Stimulated activated memory B cell treated with anti-CD40 and anti-IgM and Interleukin-4, amounts not matched to agents 10 μg/mL and 1 μg/mL and 100 μg/mL, for 72 hours (primary cell): ENCODE data around the gene ACSM2A.
"Not testable (repeated sequence)": the region's sequence is repeated elsewhere in the genome, so short reads cannot be mapped to it uniquely, and the experiment has no call there.

Experiments used
- ATAC-seq: fragments of 150-1000 bp; cut with Tn5 transposase; 2 replicates; pipeline ENCODE4 v1.10.0; 2021
- H3K27ac Mint-ChIP-seq: one replicate; pipeline ENCODE4 v1.8.0; 2022; ENCODE audit warnings: mild to moderate bottlenecking, mixed read lengths
- H3K27me3 Mint-ChIP-seq: one replicate; pipeline ENCODE4 v1.8.0; 2022; ENCODE audit warnings: mixed read lengths
- H3K36me3 Mint-ChIP-seq: one replicate; pipeline ENCODE4 v1.8.0; 2022; ENCODE audit warnings: mixed read lengths
- H3K4me1 Mint-ChIP-seq: one replicate; pipeline ENCODE4 v1.8.0; 2022; ENCODE audit warnings: mixed read lengths
- H3K4me3 Mint-ChIP-seq: one replicate; pipeline ENCODE4 v1.8.0; 2022; ENCODE audit warnings: mild to moderate bottlenecking, moderate library complexity, mixed read lengths
- H3K9me3 Mint-ChIP-seq: one replicate; pipeline ENCODE4 v1.8.0; 2022; ENCODE audit warnings: mixed read lengths

Gene ACSM2A

GRCh38 chr16:20438950-20439349, 12.4 kb upstream of the ACSM2A start:
- not testable (repeated sequence) for H3K27ac Mint-ChIP-seq, H3K4me3 Mint-ChIP-seq, H3K36me3 Mint-ChIP-seq, H3K9me3 Mint-ChIP-seq, H3K4me1 Mint-ChIP-seq, ATAC-seq, H3K27me3 Mint-ChIP-seq

- H3K27me3 Mint-ChIP-seq, H3K4me3 Mint-ChIP-seq, H3K27ac Mint-ChIP-seq, H3K9me3 Mint-ChIP-seq, H3K4me1 Mint-ChIP-seq, ATAC-seq, H3K36me3 Mint-ChIP-seq: not testable (repeated sequence)
Observed at GRCh38 chr16:20439820-20440231, 11.5 kb upstream of the ACSM2A start.

- H3K4me1 Mint-ChIP-seq, H3K27ac Mint-ChIP-seq, ATAC-seq, H3K27me3 Mint-ChIP-seq, H3K4me3 Mint-ChIP-seq, H3K36me3 Mint-ChIP-seq, H3K9me3 Mint-ChIP-seq: not testable (repeated sequence)
Observed at GRCh38 chr16:20440731-20441130, 10.6 kb upstream of the ACSM2A start.

- Mint-ChIP-seq H3K36me3 (no peaks in the 10 kb centered on the region), H3K4me1 (no peaks in the 10 kb centered on the region), H3K4me3 (no peak overlapping the region), H3K9me3 (no peaks in the 10 kb centered on the region), H3K27ac (no peak overlapping the region), H3K27me3 (peaks cover 1% of the 10 kb centered on the region)
- no peak for ATAC-seq
Observed at GRCh38 chr16:20441191-20441590, 10.1 kb upstream of the ACSM2A start.

GRCh38 chr16:20441859-20442258, 9.5 kb upstream of the ACSM2A start:
- not testable (repeated sequence) for H3K36me3 Mint-ChIP-seq, H3K27me3 Mint-ChIP-seq, H3K4me1 Mint-ChIP-seq

GRCh38 chr16:20446652-20447393, 4.5 kb upstream of the ACSM2A start:
- not testable (repeated sequence) for H3K9me3 Mint-ChIP-seq, H3K4me3 Mint-ChIP-seq, H3K27ac Mint-ChIP-seq

More at GRCh38 chr16:20441859-20442258, 9.5 kb upstream of the ACSM2A start:
- H3K4me3 Mint-ChIP-seq, H3K9me3 Mint-ChIP-seq, ATAC-seq, H3K27ac Mint-ChIP-seq: not testable (repeated sequence)

GRCh38 chr16:20453633-20454032, 2.3 kb downstream of the ACSM2A start:
- H3K27me3 Mint-ChIP-seq, H3K9me3 Mint-ChIP-seq, H3K4me1 Mint-ChIP-seq, H3K4me3 Mint-ChIP-seq, H3K27ac Mint-ChIP-seq, ATAC-seq, H3K36me3 Mint-ChIP-seq: not testable (repeated sequence)

More at GRCh38 chr16:20446652-20447393, 4.5 kb upstream of the ACSM2A start:
- H3K27me3 Mint-ChIP-seq, ATAC-seq, H3K36me3 Mint-ChIP-seq, H3K4me1 Mint-ChIP-seq: not testable (repeated sequence)

GRCh38 chr16:20459227-20459626, 7.9 kb downstream of the ACSM2A start:
- ATAC-seq, H3K9me3 Mint-ChIP-seq, H3K27ac Mint-ChIP-seq, H3K4me3 Mint-ChIP-seq, H3K4me1 Mint-ChIP-seq, H3K27me3 Mint-ChIP-seq, H3K36me3 Mint-ChIP-seq: not testable (repeated sequence)

- not testable (repeated sequence) for H3K27me3 Mint-ChIP-seq, ATAC-seq, H3K36me3 Mint-ChIP-seq, H3K4me1 Mint-ChIP-seq, H3K27ac Mint-ChIP-seq, H3K4me3 Mint-ChIP-seq
- peaks cover 13% of the 10 kb centered on the region for H3K9me3 Mint-ChIP-seq
Observed at GRCh38 chr16:20460313-20460712, 9.0 kb downstream of the ACSM2A start.

- H3K4me1 Mint-ChIP-seq, H3K27ac Mint-ChIP-seq, ATAC-seq, H3K36me3 Mint-ChIP-seq, H3K4me3 Mint-ChIP-seq: not testable (repeated sequence)
- peaks cover 15% of the 10 kb centered on the region for H3K27me3 Mint-ChIP-seq
- peaks cover 12% of the 10 kb centered on the region for H3K9me3 Mint-ChIP-seq
Observed at GRCh38 chr16:20468954-20469353, 17.6 kb downstream of the ACSM2A start.

GRCh38 chr16:20469930-20470329, 18.6 kb downstream of the ACSM2A start:
- not testable (repeated sequence) for ATAC-seq, H3K4me3 Mint-ChIP-seq, H3K4me1 Mint-ChIP-seq, H3K9me3 Mint-ChIP-seq, H3K36me3 Mint-ChIP-seq, H3K27ac Mint-ChIP-seq
- peaks cover 19% of the 10 kb centered on the region for H3K27me3 Mint-ChIP-seq

- not testable (repeated sequence) for H3K4me3 Mint-ChIP-seq, ATAC-seq, H3K36me3 Mint-ChIP-seq, H3K9me3 Mint-ChIP-seq, H3K4me1 Mint-ChIP-seq, H3K27ac Mint-ChIP-seq
- peaks cover 19% of the 10 kb centered on the region for H3K27me3 Mint-ChIP-seq
Observed at GRCh38 chr16:20470732-20471131, 19.4 kb downstream of the ACSM2A start.

- H3K4me1 Mint-ChIP-seq, ATAC-seq: not testable (repeated sequence)
Observed at GRCh38 chr16:20477188-20477744, 25.9 kb downstream of the ACSM2A start.

GRCh38 chr16:20483989-20484388, 32.7 kb downstream of the ACSM2A start:
- H3K9me3 Mint-ChIP-seq, H3K36me3 Mint-ChIP-seq, H3K27ac Mint-ChIP-seq: not testable (repeated sequence)

More at GRCh38 chr16:20477188-20477744, 25.9 kb downstream of the ACSM2A start:
- not testable (repeated sequence) for H3K27ac Mint-ChIP-seq, H3K4me3 Mint-ChIP-seq, H3K36me3 Mint-ChIP-seq, H3K9me3 Mint-ChIP-seq
- peaks cover 17% of the 10 kb centered on the region for H3K27me3 Mint-ChIP-seq

GRCh38 chr16:20484726-20485125, 33.4 kb downstream of the ACSM2A start:
- H3K36me3 Mint-ChIP-seq: no peaks in the 10 kb centered on the region
- H3K9me3 Mint-ChIP-seq: no peaks in the 10 kb centered on the region
- no peaks in the 10 kb centered on the region for H3K4me1 Mint-ChIP-seq
- ATAC-seq: no peak
- H3K27me3 Mint-ChIP-seq: peaks cover 9% of the 10 kb centered on the region
- no peak overlapping the region for H3K27ac Mint-ChIP-seq
- H3K4me3 Mint-ChIP-seq: no peak overlapping the region

More at GRCh38 chr16:20483989-20484388, 32.7 kb downstream of the ACSM2A start:
- not testable (repeated sequence) for H3K4me1 Mint-ChIP-seq, H3K4me3 Mint-ChIP-seq, ATAC-seq, H3K27me3 Mint-ChIP-seq

GRCh38 chr16:20485408-20485807, 34.1 kb downstream of the ACSM2A start:
- Mint-ChIP-seq H3K36me3 (no peaks in the 10 kb centered on the region), H3K27me3 (peaks cover 9% of the 10 kb centered on the region), H3K4me3 (no peak overlapping the region), H3K9me3 (no peaks in the 10 kb centered on the region), H3K4me1 (no peaks in the 10 kb centered on the region), H3K27ac (no peak overlapping the region)
- no peak for ATAC-seq
